Measurements from ENCODE around the gene MED13L. TPM values are rescaled to one million over a fixed set of nuclear protein-coding genes. Genes with fewer than 3 reads are reported as not detected.

MED13L gene
- total and polyA plus RNA-seq, 2 of the 4 experiments (the other 2 are of a cell fraction) = 17.9 to 49.1 TPM

- no peak for TF ChIP-seq SMC3 (IDR thresholded peaks at IDR 0.05; ENCODE audit: low read depth, low read length)
- TF ChIP-seq BHLHE40 (IDR thresholded peaks at IDR 0.05; ENCODE audit: low read depth, low read length) = no peak
- TF ChIP-seq NFE2L2 (IDR thresholded peaks at IDR 0.05; ENCODE audit: low read depth, low read length) = no peak
- no peak for TF ChIP-seq USF2 (IDR thresholded peaks at IDR 0.05; ENCODE audit: low read depth, low read length)
Observed at GRCh38 chr12:115988212-115988611, 289.3 kb downstream of the MED13L start (continued).

GRCh38 chr12:115984616-115985015, 292.9 kb downstream of the MED13L start:
- Histone ChIP-seq H2BK5ac (ENCODE audit: low read depth, low read length, poor library complexity, severe bottlenecking) (no peak overlapping the region), H2AFZ (replicated peaks; ENCODE audit: low read length, poor library complexity) (no peak overlapping the region), H4K8ac (ENCODE audit: low read depth in 2 of 2, low read length in 2 of 2) (no peak overlapping the region), H2BK20ac (ENCODE audit: low read depth, low read length) (no peak overlapping the region), H3K9me1 (ENCODE audit: insufficient read depth, low read length) (peaks cover 8% of the 10 kb centered on the region), H3K4me2 (ENCODE audit: low read depth, low read length) (no peak overlapping the region), H2BK15ac (ENCODE audit: low read depth, low read length) (no peak overlapping the region), H3K9ac (ENCODE audit: low read depth, low read length) (no peak overlapping the region), H3K14ac (replicated peaks; ENCODE audit: low read depth, low read length) (no peak overlapping the region), H3K18ac (ENCODE audit: low read depth, low read length) (no peak overlapping the region), H3K27me3 (ENCODE audit: control insufficient read depth, insufficient read depth, low read length) (no peaks in the 10 kb centered on the region), H3K4ac (ENCODE audit: low read depth, low read length) (no peak overlapping the region), H2AK9ac (replicated peaks; ENCODE audit: low read depth, low read length, poor library complexity) (no peak overlapping the region), H3K79me1 (ENCODE audit: low read depth in 1 of 2, low read length in 2 of 2) (peaks cover 30 to 48% of the 10 kb centered on the region in 2 experiments), H3K9me3 (ENCODE audit: control insufficient read depth, insufficient read depth, low read length) (no peaks in the 10 kb centered on the region), H4K5ac (ENCODE audit: low read depth, low read length) (no peak overlapping the region), H4K20me1 (ENCODE audit: insufficient read depth, low read length) (peaks cover 19% of the 10 kb centered on the region), H3K36me3 (ENCODE audit: control insufficient read depth, insufficient read depth, low read length) (peaks cover 23% of the 10 kb centered on the region), H2BK120ac (ENCODE audit: low read depth, low read length) (no peak overlapping the region), H3K23ac (ENCODE audit: low read depth, low read length) (no peak overlapping the region), H4K91ac (ENCODE audit: insufficient read depth, low read depth, low read length) (no peak overlapping the region), H3K4me1 (ENCODE audit: control insufficient read depth, insufficient read depth, low read length) (peaks cover 8% of the 10 kb centered on the region), H3K4me3 (ENCODE audit: insufficient read depth, low read depth, low read length) (no peak overlapping the region), H2AK5ac (ENCODE audit: low read depth, low read length) (no peak overlapping the region), H3K27ac (ENCODE audit: insufficient read depth, low read length) (no peak overlapping the region), H3K56ac (ENCODE audit: extremely low read depth, insufficient read depth, low read length) (no peak overlapping the region)
- in situ Hi-C loops (cut with MboI; ENCODE audit: low sequenced_read_pairs) = no loop called here
- ChIA-PET CTCF (interaction anchor here (0.6 kb wide), 1 partner anchor 691 kb away, joined by 3 read pairs; no protein-coding TSS in a partner anchor), POLR2A (ENCODE audit: unreplicated experiment) (no interaction called here)
- BruUV-seq (replicated peaks) = no TSS peak
- no CpG with 5 or more reads among the region's 4 CpGs for WGBS, 2 experiments (ENCODE audit: extremely low coverage in 2 of 2, insufficient read length in 1 of 2)
- intact Hi-C loops (cut with micrococcal nuclease) = no loop called here
- no peak for ATAC-seq (ENCODE audit: low read depth)
- DNase-seq = no peak
- dilution Hi-C loops (cut with HindIII; ENCODE audit: low sequenced_read_pairs, unreplicated experiment) = no loop called here
- TF ChIP-seq CHD1 (IDR thresholded peaks at IDR 0.05; ENCODE audit: low read depth, low read length) (no peak), MAFK (IDR thresholded peaks at IDR 0.05; ENCODE audit: low read depth, low read length) (no peak), NFE2L2 (IDR thresholded peaks at IDR 0.05; ENCODE audit: low read depth, low read length) (no peak), RCOR1 (IDR thresholded peaks at IDR 0.05; ENCODE audit: insufficient replicate concordance, low read length) (no peak), SMC3 (IDR thresholded peaks at IDR 0.05; ENCODE audit: low read depth, low read length) (no peak), CTCF (conservative IDR thresholded peaks at IDR 0.05; ENCODE audit: low read depth, low read length) (no peak), ELK1 (IDR thresholded peaks at IDR 0.05; ENCODE audit: borderline replicate concordance, low read depth, low read length) (no peak), POLR2A (IDR thresholded peaks at IDR 0.05; ENCODE audit: low read depth, low read length) (no peak), USF2 (IDR thresholded peaks at IDR 0.05; ENCODE audit: low read depth, low read length) (no peak), BHLHE40 (IDR thresholded peaks at IDR 0.05; ENCODE audit: low read depth, low read length) (no peak), FOS (IDR thresholded peaks at IDR 0.05; ENCODE audit: low read depth, low read length) (no peak), RAD21 (IDR thresholded peaks at IDR 0.05; ENCODE audit: low read length) (no peak), CEBPB (IDR thresholded peaks at IDR 0.05; ENCODE audit: low read depth, low read length) (no peak)
